K562 (cell line): ENCODE measurements around the gene MUC5AC. TPM values are rescaled to one million over a fixed set of nuclear protein-coding genes. Genes with fewer than 3 reads are reported as not detected.
A peak's percentile ranks its signal among the peaks of the same experiment; 100 is the strongest.
"Not testable (repeated sequence)": the region's sequence is repeated elsewhere in the genome, so short reads cannot be mapped to it uniquely, and the experiment has no call there.

ENCODE experiments used
- ATAC-seq: fragments of 200-7000 bp; cut with Tn5 transposase; 3 replicates; pipeline ENCODE4 v1.9.1; 2020; ENCODE audit warnings: moderate library complexity
- BruUV-seq: library from RNA; stranded (reverse); fragments of 400-500 nt; replicated peaks from 2 replicates; lab custom pipeline; 2021; lab: Mats Ljungman, UMichigan
- CTCF ChIA-PET: fragments of 300-600 bp; formaldehyde crosslinking; extraction: SDS; loops from one replicate; lab custom pipeline; 2021; ENCODE audit warnings: low intra/inter-chr PET ratio; lab: Yijun Ruan, JAX
- POLR2A ChIA-PET: fragments of 300-600, 350-650 bp; sonication (Branson Sonifier 250); formaldehyde crosslinking; extraction: SDS; loops from one replicate; lab custom pipeline; 2021; ENCODE audit warnings: antibody characterized with exemption, inconsistent platforms; lab: Yijun Ruan, JAX
- DNase-seq, 4 experiments: peaks; one replicate each; pipeline versions ENCODE4 v3.0.0 to v3.0.0-alpha.2; 2011 to 2018; ENCODE audit warnings: low spot score in 3 of 4, mixed read lengths in 3 of 4; ENCODE audit errors: extremely low read depth in 1 of 4
- FAIRE-seq: peaks from 2 replicates; lab custom pipeline; 2011; peaks lifted over from hg19 to GRCh38; lab: Jason Lieb, UNC
- H2AFZ ChIP-seq: 2 replicates; pipeline ENCODE4 v1.6.0; 2011; ENCODE audit warnings: low read depth, low read length, control low read depth, inconsistent platforms
- H3K27ac ChIP-seq: fragments of 200-600 bp; 3 replicates; pipeline ENCODE4 v1.8.0; 2011; ENCODE audit warnings: low read depth, mild to moderate bottlenecking, control low read depth, inconsistent platforms, low read length, moderate library complexity, mixed read lengths; ENCODE audit errors: extremely low read depth
- H3K27me3 ChIP-seq, 2 experiments: fragments of 300-600 bp in 1 of 2; 2 replicates in 1 of 2; 3 replicates in 1 of 2; pipeline versions ENCODE4 v1.6.0 to v1.8.0; 2011; ENCODE audit warnings: inconsistent platforms in 2 of 2, low read length in 2 of 2, mild to moderate bottlenecking in 1 of 2, mixed read lengths in 1 of 2, moderate library complexity in 1 of 2; ENCODE audit not compliant: control insufficient read depth in 2 of 2, insufficient read depth in 2 of 2
- H3K36me3 ChIP-seq: fragments of 300-600 bp; 3 replicates; pipeline ENCODE4 v1.8.0; 2011; ENCODE audit warnings: mild to moderate bottlenecking, low read length, inconsistent platforms; ENCODE audit not compliant: control insufficient read depth, insufficient read depth
- H3K4me1 ChIP-seq, 2 experiments: fragments of 200-600 bp in 1 of 2; replicated peaks in 1 of 2; 2 replicates in 1 of 2; 3 replicates in 1 of 2; pipeline versions ENCODE4 v1.5.1 to v1.8.0; 2011; ENCODE audit warnings: inconsistent platforms in 2 of 2, low read length in 2 of 2, mild to moderate bottlenecking in 1 of 2, mixed read lengths in 1 of 2, moderate library complexity in 1 of 2; ENCODE audit not compliant: control insufficient read depth in 2 of 2, insufficient read depth in 2 of 2
- H3K4me2 ChIP-seq: 2 replicates; pipeline ENCODE4 v1.6.1; 2011; ENCODE audit warnings: low read length, control low read depth, inconsistent platforms, mixed read lengths; ENCODE audit not compliant: insufficient read depth
- H3K4me3 ChIP-seq: fragments of 200-600 bp; sonication (generic), shearing (Covaris generic); 2 replicates; pipeline ENCODE4 v1.5.1; 2016; ENCODE audit warnings: control low read depth, inconsistent platforms
- H3K79me2 ChIP-seq: fragments of 200-600 bp; 3 replicates; pipeline ENCODE4 v1.8.0; 2011; ENCODE audit warnings: low read length, inconsistent platforms; ENCODE audit not compliant: control insufficient read depth, insufficient read depth
- H3K9ac ChIP-seq, 2 experiments: 2 replicates each; pipeline versions ENCODE4 v1.6.0 to v1.6.1; 2011; ENCODE audit warnings: low read depth in 2 of 2, low read length in 2 of 2, control low read depth in 1 of 2, inconsistent platforms in 1 of 2, mild to moderate bottlenecking in 1 of 2, mixed read lengths in 1 of 2; ENCODE audit not compliant: insufficient read depth in 1 of 2
- H3K9me1 ChIP-seq: one replicate; pipeline ENCODE4 v1.6.0; 2011; ENCODE audit warnings: inconsistent platforms, mild to moderate bottlenecking, low read length, moderate library complexity; ENCODE audit not compliant: control insufficient read depth, insufficient read depth
- H3K9me3 ChIP-seq: replicated peaks from 2 replicates; pipeline ENCODE4 v1.5.1; 2011; ENCODE audit warnings: low read depth, low read length, inconsistent platforms; ENCODE audit not compliant: control insufficient read depth, insufficient read depth
- H4K20me1 ChIP-seq: replicated peaks from 2 replicates; pipeline ENCODE4 v1.6.1; 2011; ENCODE audit warnings: low read length, inconsistent platforms, mixed read lengths; ENCODE audit not compliant: control insufficient read depth, insufficient read depth
- WGBS: fragments of 100-300 bp; shearing (Covaris generic); methylation state at CpG from one replicate; pipeline ENCODE4 v1.1.6; 2016; ENCODE audit warnings: low coverage, mixed read lengths; ENCODE audit not compliant: insufficient coverage; ENCODE audit errors: missing lambda C conversion rate; 5-methylcytosine and 5-hydroxymethylcytosine counted together
- in situ Hi-C: fragments of 300-500 bp; cut with MboI; formaldehyde crosslinking; loops from 4 replicates; pipeline ENCODE4 v1.15.0; 2018; ENCODE audit warnings: inconsistent platforms, mixed read lengths
- intact Hi-C: fragments of 100-400 bp; cut with micrococcal nuclease; formaldehyde crosslinking; loops from 2 replicates; pipeline ENCODE4 v1.14.2; 2022
- polyA plus RNA-seq, 8 experiments: library from polyadenylated mRNA; depleted of rRNA in 4 of 8; stranded (reverse) in 5 of 8; unstranded in 3 of 8; fragments of >200 nt; fragmentation: Nextera tagmentation in 2 of 8; fragmentation: Illumina TruSeq in 1 of 8; extraction: Ambion mirVana in 2 of 8; extraction: Trizol in 1 of 8; gene quantifications; 2 replicates each; pipeline versions ENCODE4 v1.2.1 to v1.2.3, GENCODE V29; 2011 to 2014; ENCODE audit warnings: inconsistent platforms in 1 of 8, missing spikeins in 1 of 8
- total RNA-seq, 7 experiments: library from RNA; depleted of rRNA in 6 of 7; stranded (reverse); fragments of >200 nt in 6 of 7; fragmentation: Illumina TruSeq in 2 of 7; extraction: Trizol in 2 of 7; gene quantifications; 2 replicates each; pipeline versions ENCODE4 v1.2.1 to v1.2.3, GENCODE V29; 2011 to 2021; ENCODE audit warnings: low replicate concordance in 1 of 7

The MUC5AC gene
- total and polyA plus RNA-seq, 9 of the 15 experiments (the other 6 are each of a cell fraction or from before 2014, with no cell fraction given), result not detected

DNA sequence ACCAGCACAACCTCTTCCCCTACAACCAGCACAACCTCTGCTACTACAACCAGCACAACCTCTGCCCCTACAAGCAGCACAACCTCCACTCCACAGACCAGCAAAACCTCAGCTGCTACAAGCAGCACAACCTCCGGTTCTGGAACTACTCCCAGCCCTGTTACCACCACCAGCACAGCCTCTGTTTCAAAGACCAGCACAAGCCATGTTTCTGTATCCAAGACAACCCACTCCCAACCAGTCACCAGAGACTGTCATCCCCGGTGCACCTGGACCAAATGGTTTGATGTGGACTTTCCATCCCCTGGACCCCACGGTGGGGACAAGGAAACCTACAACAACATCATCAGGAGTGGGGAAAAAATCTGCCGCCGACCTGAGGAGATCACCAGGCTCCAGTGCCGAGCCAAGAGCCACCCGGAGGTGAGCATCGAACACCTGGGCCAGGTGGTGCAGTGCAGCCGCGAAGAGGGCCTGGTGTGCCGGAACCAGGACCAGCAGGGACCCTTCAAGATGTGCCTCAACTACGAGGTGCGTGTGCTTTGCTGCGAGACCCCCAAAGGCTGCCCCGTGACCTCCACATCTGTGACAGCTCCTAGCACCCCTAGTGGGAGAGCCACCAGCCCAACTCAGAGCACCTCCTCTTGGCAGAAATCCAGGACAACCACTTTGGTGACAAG lies 30.8 kb downstream of the MUC5AC start:
- DNase-seq, FAIRE-seq, H3K4me2 ChIP-seq, H3K27ac ChIP-seq, H3K4me3 ChIP-seq, H3K27me3 ChIP-seq, H2AFZ ChIP-seq, CTCF ChIA-PET, H3K9me1 ChIP-seq, BruUV-seq, H3K9me3 ChIP-seq, H3K79me2 ChIP-seq, H3K9ac ChIP-seq, H3K4me1 ChIP-seq, ATAC-seq, H4K20me1 ChIP-seq, H3K36me3 ChIP-seq, POLR2A ChIA-PET, intact Hi-C loops, in situ Hi-C loops: not testable (repeated sequence)
- 0% methylated on average over 9 of the region's 15 CpGs for WGBS

DNA sequence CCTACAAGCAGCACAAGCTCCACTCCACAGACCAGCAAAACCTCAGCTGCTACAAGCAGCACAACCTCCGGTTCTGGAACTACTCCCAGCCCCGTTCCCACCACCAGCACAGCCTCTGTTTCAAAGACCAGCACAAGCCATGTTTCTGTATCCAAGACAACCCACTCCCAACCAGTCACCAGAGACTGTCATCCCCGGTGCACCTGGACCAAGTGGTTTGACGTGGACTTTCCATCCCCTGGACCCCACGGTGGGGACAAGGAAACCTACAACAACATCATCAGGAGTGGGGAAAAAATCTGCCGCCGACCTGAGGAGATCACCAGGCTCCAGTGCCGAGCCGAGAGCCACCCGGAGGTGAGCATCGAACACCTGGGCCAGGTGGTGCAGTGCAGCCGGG lies 32.1 kb downstream of the MUC5AC start:
- BruUV-seq, DNase-seq, ATAC-seq, H3K36me3 ChIP-seq, H4K20me1 ChIP-seq, CTCF ChIA-PET, intact Hi-C loops, H3K4me2 ChIP-seq, H3K27ac ChIP-seq, H3K9me1 ChIP-seq, H3K4me3 ChIP-seq, H3K9me3 ChIP-seq, H3K27me3 ChIP-seq, H3K9ac ChIP-seq, FAIRE-seq, in situ Hi-C loops, H3K79me2 ChIP-seq, H2AFZ ChIP-seq: not testable (repeated sequence)
- WGBS, result 2% methylated on average over 5 of the region's 12 CpGs
- peaks cover 0 to 11% of the 10 kb centered on the region in 2 experiments; a peak in 1 of 5 replicates for H3K4me1 ChIP-seq
- POLR2A ChIA-PET, result interaction anchor here (0.6 kb wide), 1 partner anchor 223 kb away, joined by 3 read pairs; no protein-coding TSS in a partner anchor

DNA sequence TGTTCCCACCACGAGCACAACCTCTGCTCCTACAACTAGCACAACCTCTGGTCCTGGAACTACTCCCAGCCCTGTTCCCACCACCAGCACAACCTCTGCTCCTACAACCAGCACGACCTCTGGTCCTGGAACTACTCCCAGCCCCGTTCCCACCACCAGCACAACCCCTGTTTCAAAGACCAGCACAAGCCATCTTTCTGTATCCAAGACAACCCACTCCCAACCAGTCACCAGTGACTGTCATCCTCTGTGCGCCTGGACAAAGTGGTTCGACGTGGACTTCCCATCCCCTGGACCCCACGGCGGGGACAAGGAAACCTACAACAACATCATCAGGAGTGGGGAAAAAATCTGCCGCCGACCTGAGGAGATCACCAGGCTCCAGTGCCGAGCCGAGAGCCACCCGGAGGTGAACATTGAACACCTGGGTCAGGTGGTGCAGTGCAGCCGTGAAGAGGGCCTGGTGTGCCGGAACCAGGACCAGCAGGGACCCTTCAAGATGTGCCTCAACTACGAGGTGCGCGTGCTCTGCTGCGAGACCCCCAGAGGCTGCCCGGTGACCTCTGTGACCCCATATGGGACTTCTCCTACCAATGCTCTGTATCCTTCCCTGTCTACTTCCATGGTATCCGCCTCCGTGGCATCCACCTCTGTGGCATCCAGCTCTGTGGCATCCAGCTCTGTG lies 34.2 kb downstream of the MUC5AC start:
- CTCF ChIA-PET, H2AFZ ChIP-seq, ATAC-seq, H3K4me2 ChIP-seq, H3K9me3 ChIP-seq, H3K27me3 ChIP-seq, H3K9ac ChIP-seq, H3K4me3 ChIP-seq, H3K9me1 ChIP-seq, in situ Hi-C loops, intact Hi-C loops, POLR2A ChIA-PET, H4K20me1 ChIP-seq, H3K27ac ChIP-seq, H3K36me3 ChIP-seq, H3K79me2 ChIP-seq, BruUV-seq: not testable (repeated sequence)
- 2% methylated on average over 20 of the region's 22 CpGs for WGBS
- peaks cover 0 to 11% of the 10 kb centered on the region in 2 experiments; a peak in 1 of 5 replicates for H3K4me1 ChIP-seq
- FAIRE-seq (peak; percentile 42), DNase-seq (peak in 1 of 4 experiments; percentile 0)
